Astrocyte of the spinal cord (primary cell): ENCODE measurements around the gene KCNK5.

Experiments
- DNase-seq: peaks from one replicate; pipeline ENCODE4 v3.0.0; 2011; ENCODE audit warnings: low read depth, low spot score
- H3K4me3 ChIP-seq: 2 replicates; pipeline ENCODE4 v1.5.1; 2011; ENCODE audit warnings: low read depth, mild to moderate bottlenecking, low read length, moderate library complexity
- in situ Hi-C: cut with HindIII; loops from 2 replicates; pipeline ENCODE4 v1.10.0; 2017; ENCODE audit warnings: low sequenced_read_pairs
- TF ChIP-seq, protein P1 (sequence below): IDR thresholded peaks from 2 replicates; pipeline ENCODE4 v1.5.1; 2012; ENCODE audit warnings: low read depth, mild to moderate bottlenecking, low read length, inconsistent platforms

Gene KCNK5

DNA sequence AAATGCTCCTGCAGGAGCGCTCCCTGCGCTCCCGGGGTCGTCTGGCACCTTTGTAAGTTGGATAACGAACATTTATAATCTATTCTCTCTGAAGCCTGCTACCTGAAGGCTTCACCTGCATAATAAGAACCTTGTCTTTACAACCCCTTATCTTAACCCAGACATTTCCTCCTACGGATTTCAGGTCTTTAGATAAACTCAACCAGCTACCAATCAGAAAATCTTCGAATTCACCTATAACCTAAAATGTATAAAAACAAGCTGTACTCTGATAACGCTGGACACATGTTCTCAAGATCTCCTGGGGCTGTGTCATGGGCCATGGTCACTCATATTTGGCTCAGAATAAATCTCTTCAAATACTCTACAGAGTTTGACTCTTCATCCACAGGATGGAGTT is 4.1 kb upstream of the KCNK5 start:
- in situ Hi-C loops = no loop called here
- no peak overlapping the region for H3K4me3 ChIP-seq
- DNase-seq = no peak
- TF ChIP-seq, protein P1, sequence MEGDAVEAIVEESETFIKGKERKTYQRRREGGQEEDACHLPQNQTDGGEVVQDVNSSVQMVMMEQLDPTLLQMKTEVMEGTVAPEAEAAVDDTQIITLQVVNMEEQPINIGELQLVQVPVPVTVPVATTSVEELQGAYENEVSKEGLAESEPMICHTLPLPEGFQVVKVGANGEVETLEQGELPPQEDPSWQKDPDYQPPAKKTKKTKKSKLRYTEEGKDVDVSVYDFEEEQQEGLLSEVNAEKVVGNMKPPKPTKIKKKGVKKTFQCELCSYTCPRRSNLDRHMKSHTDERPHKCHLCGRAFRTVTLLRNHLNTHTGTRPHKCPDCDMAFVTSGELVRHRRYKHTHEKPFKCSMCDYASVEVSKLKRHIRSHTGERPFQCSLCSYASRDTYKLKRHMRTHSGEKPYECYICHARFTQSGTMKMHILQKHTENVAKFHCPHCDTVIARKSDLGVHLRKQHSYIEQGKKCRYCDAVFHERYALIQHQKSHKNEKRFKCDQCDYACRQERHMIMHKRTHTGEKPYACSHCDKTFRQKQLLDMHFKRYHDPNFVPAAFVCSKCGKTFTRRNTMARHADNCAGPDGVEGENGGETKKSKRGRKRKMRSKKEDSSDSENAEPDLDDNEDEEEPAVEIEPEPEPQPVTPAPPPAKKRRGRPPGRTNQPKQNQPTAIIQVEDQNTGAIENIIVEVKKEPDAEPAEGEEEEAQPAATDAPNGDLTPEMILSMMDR = no peak

DNA sequence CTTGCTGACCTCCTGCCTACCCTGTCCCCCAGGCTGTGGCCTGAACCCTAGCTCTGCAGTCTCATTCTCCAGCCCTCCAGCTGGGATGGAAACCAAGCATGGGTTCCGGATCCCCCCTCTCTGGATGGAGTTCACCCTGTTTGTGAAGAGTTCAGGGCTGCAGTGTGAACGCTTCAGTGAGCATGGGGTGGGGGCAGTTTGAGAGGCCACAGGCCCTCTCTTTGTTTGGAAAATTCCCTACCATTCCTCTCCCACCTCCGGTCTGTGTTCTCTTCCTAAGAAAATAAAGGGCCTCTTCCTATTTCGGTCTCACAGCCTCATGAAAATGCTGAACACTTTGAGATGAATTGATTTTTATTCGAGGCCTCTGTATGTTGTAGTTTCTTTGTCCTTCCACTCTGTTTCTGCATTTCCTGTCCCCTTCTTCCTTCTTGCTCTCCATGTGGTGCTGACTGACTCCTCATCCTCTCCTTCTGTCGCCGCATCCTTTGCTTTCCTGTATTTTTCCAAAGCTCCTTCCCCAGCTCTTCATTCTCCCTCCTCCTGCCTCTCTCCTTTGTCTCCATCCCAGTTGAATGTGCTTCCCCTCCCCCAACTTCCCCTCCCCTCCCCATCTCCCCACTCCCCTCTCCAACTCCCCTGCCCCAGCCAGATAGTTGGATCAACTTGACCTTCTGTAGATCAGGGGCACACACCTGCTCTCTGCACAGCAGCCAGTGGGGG is 2.4 kb upstream of the KCNK5 start:
- H3K4me3 ChIP-seq = no peak overlapping the region
- in situ Hi-C loops = no loop called here
- TF ChIP-seq, protein P1 = no peak
- no peak for DNase-seq

DNA sequence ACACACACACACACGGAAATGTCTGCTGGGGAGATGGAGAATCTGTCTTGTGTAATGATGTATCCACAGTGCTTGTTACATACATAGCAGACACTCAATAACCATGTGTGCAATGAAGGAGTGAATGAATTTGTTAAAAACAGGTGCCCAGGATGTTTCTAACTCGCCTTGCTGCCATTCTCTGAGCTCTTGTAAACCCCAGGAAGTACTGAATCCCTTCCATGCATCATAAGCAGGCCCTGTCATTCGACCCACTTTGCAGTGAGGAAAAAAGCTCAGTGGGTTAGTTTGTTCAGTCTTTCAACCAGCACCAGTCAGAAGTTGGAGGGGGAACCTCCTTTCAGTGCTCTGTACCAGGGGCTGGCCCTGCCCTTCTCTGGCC is 1.4 kb upstream of the KCNK5 start:
- in situ Hi-C loops = no loop called here
- H3K4me3 ChIP-seq = no peak overlapping the region
- DNase-seq = no peak
- TF ChIP-seq, protein P1 = no peak

DNA sequence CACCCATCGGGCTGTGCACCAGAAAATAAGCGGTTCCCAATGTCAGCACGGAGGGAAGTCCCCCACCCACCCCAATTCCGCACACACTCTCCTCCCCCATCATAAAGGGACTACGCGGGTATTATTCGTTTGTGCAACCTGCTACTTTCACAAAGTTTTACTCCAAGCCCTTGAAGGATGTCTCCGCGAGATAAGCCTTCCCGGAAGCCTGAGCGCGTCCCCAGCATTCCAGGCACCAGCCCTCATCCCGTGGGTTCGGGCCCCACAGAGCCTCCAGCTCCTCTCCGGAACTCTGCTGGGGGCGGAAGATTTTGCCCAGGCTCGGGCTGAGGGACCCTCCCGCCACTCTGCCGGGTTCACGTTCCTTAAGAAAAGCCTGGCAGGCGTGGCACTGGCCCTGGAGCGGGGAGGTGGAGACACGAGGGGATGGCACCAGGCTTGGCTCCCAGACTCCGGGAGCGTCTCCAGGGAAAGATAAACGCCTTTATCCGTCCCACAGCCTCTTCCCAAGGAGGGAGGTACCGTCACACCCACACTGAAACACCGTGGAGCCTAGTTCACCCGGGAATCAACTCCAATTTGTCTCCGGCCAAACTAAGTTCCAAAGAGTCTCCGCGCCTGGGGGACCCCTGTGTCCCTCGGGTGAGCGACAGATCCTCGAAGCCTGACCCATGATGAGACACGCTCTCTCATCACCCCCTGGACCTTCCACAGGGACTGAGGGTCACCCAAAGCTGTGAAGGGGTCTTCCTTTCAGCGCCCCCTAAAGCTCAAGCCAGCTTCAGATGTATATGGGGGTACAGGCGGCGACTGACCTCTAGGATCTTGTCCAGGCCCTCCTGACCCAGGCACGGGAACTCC is 934 bp downstream of the KCNK5 start:
- DNase-seq = no peak
- no peak overlapping the region for H3K4me3 ChIP-seq
- in situ Hi-C loops = no loop called here
- TF ChIP-seq, protein P1 = no peak

DNA sequence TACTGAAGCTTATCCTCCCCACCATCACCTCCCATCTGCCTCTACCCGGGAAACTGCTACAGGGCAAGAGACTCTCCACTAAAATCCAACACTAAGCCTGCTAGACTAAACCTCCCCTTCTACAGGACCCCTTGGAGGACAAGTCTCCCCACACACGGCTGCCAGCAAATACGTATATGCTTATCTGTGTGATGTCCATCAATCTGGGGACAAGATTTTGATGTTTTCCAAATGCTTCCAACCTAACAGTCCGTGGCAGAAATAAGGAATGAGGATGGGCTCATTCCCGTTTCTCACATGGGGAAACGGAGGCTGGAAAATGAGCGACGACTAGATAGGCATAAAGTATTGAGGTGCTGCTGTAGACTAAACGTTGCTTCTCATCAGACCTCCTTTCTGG is 1.8 kb downstream of the KCNK5 start:
- TF ChIP-seq, protein P1 = no peak
- no peak overlapping the region for H3K4me3 ChIP-seq
- DNase-seq = no peak
- in situ Hi-C loops = no loop called here

DNA sequence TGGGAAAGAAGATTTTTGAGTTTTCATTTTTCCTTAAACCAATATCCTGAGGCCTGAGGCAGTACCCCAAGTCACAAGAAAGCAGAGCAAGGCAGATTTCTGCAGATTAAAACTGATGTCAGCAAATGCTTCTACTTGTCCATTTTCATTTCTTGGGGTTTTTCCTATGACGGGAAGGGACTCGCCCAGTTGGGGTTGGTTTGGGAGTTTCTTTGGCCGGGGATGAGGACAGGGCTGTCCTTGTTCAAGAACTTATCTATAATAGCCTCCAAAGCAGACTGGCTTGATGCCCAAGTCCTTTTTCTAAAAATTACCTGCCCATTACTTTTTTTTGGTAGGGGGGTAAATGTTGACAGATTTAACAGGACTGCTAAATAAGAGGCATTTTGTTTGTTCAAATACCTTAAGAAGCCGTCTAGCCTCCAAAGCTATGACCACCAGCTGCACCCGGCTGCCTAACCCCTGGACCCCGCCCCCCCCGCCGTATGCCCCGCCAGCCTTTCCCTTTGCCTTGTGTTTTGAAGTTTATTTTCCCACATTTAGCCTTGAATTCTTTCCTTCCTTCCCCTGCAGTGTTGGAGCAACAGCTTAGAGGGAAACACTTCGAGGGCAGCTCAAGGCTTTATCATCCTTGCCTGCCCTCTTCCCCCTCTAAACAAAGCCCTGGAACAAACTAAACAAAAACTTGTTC is 2.5 kb downstream of the KCNK5 start:
- in situ Hi-C loops = no loop called here
- DNase-seq = no peak
- TF ChIP-seq, protein P1 = no peak
- no peak overlapping the region for H3K4me3 ChIP-seq
